HUDEP-2 (cell line): ENCODE data around the gene COL8A1.
A peak's percentile ranks its signal among the peaks of the same experiment; 100 is the strongest.

Experiments used
- DNase-seq, 76 experiments: peaks; one replicate each; lab custom pipeline; 2025; ENCODE audit not compliant: unreplicated experiment in 76 of 76; lab: John Stamatoyannopoulos, UW

The COL8A1 gene

GRCh38 chr3:99753268-99753975 lies 115.0 kb downstream of the COL8A1 start:
- peak in 18 of 76 experiments; percentile 6 to 35 (median 18) for DNase-seq

GRCh38 chr3:99755831-99756230 lies 117.4 kb downstream of the COL8A1 start:
- no peak for DNase-seq

- no peak for DNase-seq
These were observed 119.6 kb downstream of the COL8A1 start for GRCh38 chr3:99757966-99758365.

- DNase-seq = no peak
These were observed 120.2 kb downstream of the COL8A1 start for GRCh38 chr3:99758502-99759177.

GRCh38 chr3:99760031-99760430 lies 121.6 kb downstream of the COL8A1 start:
- no peak for DNase-seq

- DNase-seq = no peak
These were observed 122.2 kb downstream of the COL8A1 start for GRCh38 chr3:99760629-99761028.

- no peak for DNase-seq
These were observed 123.2 kb downstream of the COL8A1 start for GRCh38 chr3:99761415-99762165.

- DNase-seq = no peak
These were observed 124.5 kb downstream of the COL8A1 start for GRCh38 chr3:99762901-99763300.

GRCh38 chr3:99764377-99764776 lies 126.0 kb downstream of the COL8A1 start:
- DNase-seq = no peak

- no peak for DNase-seq
These were observed 126.9 kb downstream of the COL8A1 start for GRCh38 chr3:99765042-99765942.

GRCh38 chr3:99767291-99767690 lies 128.9 kb downstream of the COL8A1 start:
- DNase-seq = no peak

- DNase-seq = no peak
These were observed 129.7 kb downstream of the COL8A1 start for GRCh38 chr3:99768126-99768525.

- no peak for DNase-seq
These were observed 130.6 kb downstream of the COL8A1 start for GRCh38 chr3:99768808-99769501.

GRCh38 chr3:99772171-99772570 lies 133.8 kb downstream of the COL8A1 start:
- DNase-seq = no peak

- no peak for DNase-seq
These were observed 134.3 kb downstream of the COL8A1 start for GRCh38 chr3:99772671-99773070.

GRCh38 chr3:99774467-99774866 lies 136.1 kb downstream of the COL8A1 start:
- no peak for DNase-seq

GRCh38 chr3:99776516-99777209 lies 138.3 kb downstream of the COL8A1 start:
- peak in 6 of 76 experiments; percentile 3 to 30 (median 12) for DNase-seq

GRCh38 chr3:99777210-99777549 lies 138.8 kb downstream of the COL8A1 start:
- DNase-seq = no peak

- DNase-seq = no peak
These were observed 139.3 kb downstream of the COL8A1 start for GRCh38 chr3:99777708-99778107.

GRCh38 chr3:99780749-99781148 lies 142.4 kb downstream of the COL8A1 start:
- no peak for DNase-seq
